DND-41 (cell line): ENCODE data around the gene MED17.

ENCODE experiments used
- ATAC-seq: fragments of 200-7000 bp; cut with Tn5 transposase; 3 replicates; pipeline ENCODE4 v1.9.1; 2021; ENCODE audit warnings: low read depth; ENCODE audit not compliant: insufficient read depth
- DNase-seq: peaks from one replicate; pipeline ENCODE4 v3.0.0-alpha.2; 2020
- H2AFZ ChIP-seq: 2 replicates; pipeline ENCODE4 v1.6.0; 2012; ENCODE audit warnings: low read depth, low read length
- H3K27ac ChIP-seq: 2 replicates; pipeline ENCODE4 v1.5.1; 2012; ENCODE audit warnings: low read length, inconsistent platforms
- H3K27me3 ChIP-seq: fragments of 200-600 bp; sonication (generic); 2 replicates; pipeline ENCODE4 v1.6.0; 2012; ENCODE audit warnings: low read length, mild to moderate bottlenecking, inconsistent platforms; ENCODE audit not compliant: insufficient read depth, poor library complexity
- H3K36me3 ChIP-seq: 2 replicates; pipeline ENCODE4 v1.5.1; 2012; ENCODE audit warnings: low read length, inconsistent platforms; ENCODE audit not compliant: insufficient read depth
- H3K4me1 ChIP-seq: 2 replicates; pipeline ENCODE4 v1.5.1; 2012; ENCODE audit warnings: mild to moderate bottlenecking, low read length; ENCODE audit not compliant: insufficient read depth
- H3K4me2 ChIP-seq: 2 replicates; pipeline ENCODE4 v1.6.0; 2012; ENCODE audit warnings: mild to moderate bottlenecking, moderate library complexity, low read length, inconsistent platforms; ENCODE audit not compliant: insufficient read depth
- H3K4me3 ChIP-seq, 2 experiments: fragments of 200-600 bp in 1 of 2; shearing (Covaris generic) in 1 of 2; 2 replicates each; pipeline ENCODE4 v1.5.1; 2012 to 2016; ENCODE audit warnings: inconsistent platforms in 2 of 2, low read length in 2 of 2, mild to moderate bottlenecking in 2 of 2, low read depth in 1 of 2, moderate library complexity in 1 of 2
- H3K79me2 ChIP-seq: 2 replicates; pipeline ENCODE4 v1.6.0; 2012; ENCODE audit warnings: low read length, inconsistent platforms; ENCODE audit not compliant: insufficient read depth
- H3K9ac ChIP-seq: 2 replicates; pipeline ENCODE4 v1.6.0; 2012; ENCODE audit warnings: low read depth, mild to moderate bottlenecking, inconsistent platforms, low read length, moderate library complexity
- H3K9me3 ChIP-seq: 2 replicates; pipeline ENCODE4 v1.5.1; 2012; ENCODE audit warnings: low read length, moderate library complexity, mild to moderate bottlenecking, inconsistent platforms; ENCODE audit not compliant: insufficient read depth, severe bottlenecking
- H4K20me1 ChIP-seq: 2 replicates; pipeline ENCODE4 v1.6.0; 2012; ENCODE audit warnings: low read length; ENCODE audit not compliant: insufficient read depth
- EZH2 ChIP-seq: IDR thresholded peaks from 3 replicates; pipeline ENCODE4 v1.6.1; 2012; ENCODE audit warnings: borderline replicate concordance, low read depth, mild to moderate bottlenecking, moderate library complexity, low read length, inconsistent platforms; ENCODE audit not compliant: severe bottlenecking
- TF ChIP-seq, protein P1 (sequence below): IDR thresholded peaks from 2 replicates; pipeline ENCODE4 v1.5.1; 2012; ENCODE audit warnings: borderline replicate concordance, low read length, moderate library complexity, mild to moderate bottlenecking; ENCODE audit not compliant: poor library complexity, severe bottlenecking; ENCODE audit errors: extremely low read depth

The MED17 gene

DNA sequence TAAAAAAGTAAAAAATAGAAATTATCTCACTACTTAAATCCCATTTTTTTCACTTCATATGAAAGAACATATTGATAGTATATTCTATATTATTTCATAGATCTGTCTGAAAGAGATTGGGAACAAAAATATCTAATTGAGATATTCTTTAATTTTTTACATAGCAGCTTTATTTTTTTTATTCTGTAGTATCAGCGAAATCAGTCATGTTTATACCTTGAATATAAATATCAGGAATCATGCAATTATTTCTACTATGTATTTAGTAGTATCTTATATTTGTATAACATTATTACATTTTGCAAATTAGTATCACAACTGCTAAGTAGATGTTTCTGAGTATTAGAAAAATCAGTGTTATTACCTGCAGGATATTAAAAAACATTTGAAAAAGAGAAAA lies 22.2 kb upstream of the MED17 start:
- H3K9me3 ChIP-seq: peaks cover under 1% of the 10 kb centered on the region
- H3K27ac ChIP-seq: no peak overlapping the region
- no peaks in the 10 kb centered on the region for H3K79me2 ChIP-seq
- H2AFZ ChIP-seq: no peak overlapping the region
- no peak overlapping the region for H3K4me3 ChIP-seq
- peaks cover 41% of the 10 kb centered on the region for H3K36me3 ChIP-seq
- ATAC-seq (no peak), DNase-seq (no peak)
- TF ChIP-seq, protein P1, sequence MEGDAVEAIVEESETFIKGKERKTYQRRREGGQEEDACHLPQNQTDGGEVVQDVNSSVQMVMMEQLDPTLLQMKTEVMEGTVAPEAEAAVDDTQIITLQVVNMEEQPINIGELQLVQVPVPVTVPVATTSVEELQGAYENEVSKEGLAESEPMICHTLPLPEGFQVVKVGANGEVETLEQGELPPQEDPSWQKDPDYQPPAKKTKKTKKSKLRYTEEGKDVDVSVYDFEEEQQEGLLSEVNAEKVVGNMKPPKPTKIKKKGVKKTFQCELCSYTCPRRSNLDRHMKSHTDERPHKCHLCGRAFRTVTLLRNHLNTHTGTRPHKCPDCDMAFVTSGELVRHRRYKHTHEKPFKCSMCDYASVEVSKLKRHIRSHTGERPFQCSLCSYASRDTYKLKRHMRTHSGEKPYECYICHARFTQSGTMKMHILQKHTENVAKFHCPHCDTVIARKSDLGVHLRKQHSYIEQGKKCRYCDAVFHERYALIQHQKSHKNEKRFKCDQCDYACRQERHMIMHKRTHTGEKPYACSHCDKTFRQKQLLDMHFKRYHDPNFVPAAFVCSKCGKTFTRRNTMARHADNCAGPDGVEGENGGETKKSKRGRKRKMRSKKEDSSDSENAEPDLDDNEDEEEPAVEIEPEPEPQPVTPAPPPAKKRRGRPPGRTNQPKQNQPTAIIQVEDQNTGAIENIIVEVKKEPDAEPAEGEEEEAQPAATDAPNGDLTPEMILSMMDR: no peak
- TF ChIP-seq EZH2: no peak
- no peaks in the 10 kb centered on the region for H3K4me1 ChIP-seq
- H4K20me1 ChIP-seq: no peaks in the 10 kb centered on the region
- H3K4me2 ChIP-seq: no peak overlapping the region
- no peak overlapping the region for H3K9ac ChIP-seq
- no peaks in the 10 kb centered on the region for H3K27me3 ChIP-seq

DNA sequence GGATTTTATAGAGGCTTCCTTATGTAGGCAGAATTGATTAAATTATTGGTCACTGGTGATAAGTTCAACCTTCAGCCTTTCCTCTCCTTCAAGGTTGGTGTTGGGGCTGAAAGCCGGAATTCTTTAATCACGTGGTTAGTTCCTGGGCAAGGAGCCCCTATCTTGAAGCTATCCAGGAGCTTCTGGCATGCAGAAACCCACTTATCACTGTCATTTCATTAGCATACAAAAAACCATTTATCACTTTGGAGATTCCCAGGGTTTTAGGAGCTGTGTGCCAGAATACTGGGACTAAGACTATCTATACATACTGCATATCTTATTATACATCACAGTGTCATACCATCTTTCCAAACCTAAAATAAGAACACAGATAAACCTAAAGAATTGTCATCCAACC lies 18.5 kb upstream of the MED17 start:
- no peak overlapping the region for H3K4me3 ChIP-seq
- no peaks in the 10 kb centered on the region for H3K4me1 ChIP-seq
- no peak for ATAC-seq
- DNase-seq: no peak
- peaks cover 4% of the 10 kb centered on the region for H3K9me3 ChIP-seq
- H3K9ac ChIP-seq: no peak overlapping the region
- no peaks in the 10 kb centered on the region for H4K20me1 ChIP-seq
- H3K79me2 ChIP-seq: no peaks in the 10 kb centered on the region
- peaks cover 15% of the 10 kb centered on the region; the same call in 1 of the 2 replicates for H3K36me3 ChIP-seq
- H3K4me2 ChIP-seq: no peak overlapping the region
- H2AFZ ChIP-seq: no peak overlapping the region
- no peak overlapping the region for H3K27ac ChIP-seq
- no peaks in the 10 kb centered on the region for H3K27me3 ChIP-seq
- no peak for TF ChIP-seq EZH2
- TF ChIP-seq, protein P1: no peak

DNA sequence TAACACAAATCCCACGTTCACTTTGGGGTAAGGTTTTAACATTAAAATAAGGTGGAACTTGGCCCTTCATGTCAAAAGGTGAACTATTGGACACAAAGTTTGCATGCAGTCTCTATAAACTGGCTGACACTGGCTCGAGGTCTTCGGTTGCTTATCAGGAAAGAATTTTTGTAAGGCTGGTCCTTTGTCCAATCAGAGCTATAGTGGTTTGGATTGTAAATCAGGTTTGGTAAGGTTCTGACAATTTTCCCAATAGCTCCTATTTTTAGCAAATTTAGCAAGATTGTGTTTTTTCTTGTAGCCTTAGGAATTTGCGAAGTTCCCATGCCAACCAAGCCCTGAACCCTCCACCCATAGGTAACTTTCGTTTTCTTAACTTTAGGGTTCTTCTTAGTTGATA lies 17.6 kb upstream of the MED17 start:
- H3K4me2 ChIP-seq: no peak overlapping the region
- no peak for DNase-seq

More for the DNA sequence above, 17.6 kb upstream of the MED17 start:
- H3K27ac ChIP-seq: no peak overlapping the region
- TF ChIP-seq, protein P1: no peak
- no peak for TF ChIP-seq EZH2
- ATAC-seq: no peak
- no peaks in the 10 kb centered on the region for H4K20me1 ChIP-seq
- no peaks in the 10 kb centered on the region for H3K4me1 ChIP-seq
- H2AFZ ChIP-seq: no peak overlapping the region
- peaks cover 13% of the 10 kb centered on the region; the same call in 1 of the 2 replicates for H3K36me3 ChIP-seq
- H3K79me2 ChIP-seq: no peaks in the 10 kb centered on the region
- H3K4me3 ChIP-seq: no peak overlapping the region
- H3K27me3 ChIP-seq: no peaks in the 10 kb centered on the region
- H3K9me3 ChIP-seq: peaks cover 4% of the 10 kb centered on the region
- no peak overlapping the region for H3K9ac ChIP-seq
